ENCODE results near the gene DNAAF1. TPM values are rescaled to one million over a fixed set of nuclear protein-coding genes. Genes with fewer than 3 reads are reported as not detected.

The DNAAF1 gene
- total RNA-seq, 1 experiment from 2014 or later: not detected

- DNase-seq (ENCODE audit: low read depth): no peak
These were observed 13.9 kb downstream of the DNAAF1 start for GRCh38 chr16:84159007-84159406.

GRCh38 chr16:84159800-84160199 is 14.7 kb downstream of the DNAAF1 start:
- DNase-seq (ENCODE audit: low read depth): no peak

GRCh38 chr16:84161037-84161436 is 15.9 kb downstream of the DNAAF1 start:
- DNase-seq (ENCODE audit: low read depth): no peak

- DNase-seq (ENCODE audit: low read depth): no peak
These were observed 16.7 kb downstream of the DNAAF1 start for GRCh38 chr16:84161801-84162200.

GRCh38 chr16:84165746-84166145 is 20.6 kb downstream of the DNAAF1 start:
- DNase-seq (ENCODE audit: low read depth): no peak

GRCh38 chr16:84166796-84167695 is 21.9 kb downstream of the DNAAF1 start:
- no peak for DNase-seq (ENCODE audit: low read depth)

- no peak for DNase-seq (ENCODE audit: low read depth)
These were observed 24.7 kb downstream of the DNAAF1 start for GRCh38 chr16:84169765-84170310.

- DNase-seq (ENCODE audit: low read depth): no peak
These were observed 29.3 kb downstream of the DNAAF1 start for GRCh38 chr16:84174396-84174795.

- DNase-seq (ENCODE audit: low read depth): peak; percentile 54
These were observed 30.4 kb downstream of the DNAAF1 start for GRCh38 chr16:84175350-84176081.

GRCh38 chr16:84176192-84177053 is 31.3 kb downstream of the DNAAF1 start:
- no peak for DNase-seq (ENCODE audit: low read depth)

- no peak for DNase-seq (ENCODE audit: low read depth)
These were observed 32.6 kb downstream of the DNAAF1 start for GRCh38 chr16:84177741-84178073.

- DNase-seq (ENCODE audit: low read depth): no peak
These were observed 33.1 kb downstream of the DNAAF1 start for GRCh38 chr16:84178146-84178765.

GRCh38 chr16:84178892-84179611 is 33.9 kb downstream of the DNAAF1 start:
- no peak for DNase-seq (ENCODE audit: low read depth)

GRCh38 chr16:84179612-84180320 is 34.7 kb downstream of the DNAAF1 start:
- DNase-seq (ENCODE audit: low read depth): no peak

- DNase-seq (ENCODE audit: low read depth): no peak
These were observed 35.5 kb downstream of the DNAAF1 start for GRCh38 chr16:84180519-84181140.

- DNase-seq (ENCODE audit: low read depth): no peak
These were observed 36.2 kb downstream of the DNAAF1 start for GRCh38 chr16:84181144-84181915.

- DNase-seq (ENCODE audit: low read depth): no peak
These were observed 37.0 kb downstream of the DNAAF1 start for GRCh38 chr16:84182104-84182503.
